Suprapubic skin (tissue), 4 donors: ENCODE data around the gene DISC1. TPM values are rescaled to one million over a fixed set of nuclear protein-coding genes. Genes with fewer than 3 reads are reported as not detected.
A peak's percentile ranks its signal among the peaks of the same experiment; 100 is the strongest.

Experiments used
- DNase-seq, 2 donors: peaks; one replicate each; pipeline ENCODE4 v3.0.0-alpha.2; 2019; ENCODE audit warnings: low spot score in 2 of 2
- H3K27ac ChIP-seq: fragments of 200-600 bp; sonication (generic); one replicate; pipeline ENCODE4 v1.5.1; 2019
- H3K27me3 ChIP-seq: fragments of 200-600 bp; sonication (generic); one replicate; pipeline ENCODE4 v1.5.1; 2019
- H3K36me3 ChIP-seq: fragments of 200-600 bp; sonication (generic); one replicate; pipeline ENCODE4 v1.5.1; 2019
- H3K4me1 ChIP-seq: fragments of 200-600 bp; sonication (generic); one replicate; pipeline ENCODE4 v1.5.1; 2019
- H3K4me3 ChIP-seq: fragments of 200-600 bp; sonication (generic); one replicate; pipeline ENCODE4 v1.5.1; 2019; ENCODE audit warnings: mild to moderate bottlenecking
- H3K9me3 ChIP-seq: fragments of 200-600 bp; sonication (generic); one replicate; pipeline ENCODE4 v1.5.1; 2019
- EP300 ChIP-seq: sonication (generic); formaldehyde crosslinking; IDR thresholded peaks from one replicate; pipeline ENCODE4 v1.6.1; 2017; ENCODE audit warnings: antibody characterized with exemption
- POLR2A ChIP-seq, 2 donors: fragments of 450-650 bp; IDR thresholded peaks; one replicate each; pipeline ENCODE4 v1.6.1; 2017; ENCODE audit warnings: antibody characterized with exemption in 2 of 2, mild to moderate bottlenecking in 2 of 2, moderate library complexity in 2 of 2
- POLR2AphosphoS5 ChIP-seq, 3 donors: sonication (generic); formaldehyde crosslinking; IDR thresholded peaks; one replicate each; pipeline ENCODE4 v1.6.1; 2017; ENCODE audit warnings: antibody characterized with exemption in 3 of 3
- WGBS: methylation state at CpG from one replicate; pipeline ENCODE4 v1.1.5; 2018; 5-methylcytosine and 5-hydroxymethylcytosine counted together
- total RNA-seq, 4 donors: library from RNA; depleted of rRNA; stranded (reverse); fragments of >200 nt; gene quantifications; one replicate each; pipeline ENCODE4 v1.1.0, GENCODE V29; 2016
- TF ChIP-seq, protein P1 (sequence below), 2 donors: fragments of 200-600 bp in 1 of 2; fragments of 450-650 bp in 1 of 2; sonication (generic) in 1 of 2; IDR thresholded peaks; one replicate each; pipeline ENCODE4 v1.5.1; 2016 to 2019; ENCODE audit warnings: antibody characterized with exemption in 2 of 2, mild to moderate bottlenecking in 1 of 2, moderate library complexity in 1 of 2

Gene DISC1
- total RNA-seq, 4 donors from 2014 or later = 3.0 to 8.4 (median 5.2) TPM

DNA sequence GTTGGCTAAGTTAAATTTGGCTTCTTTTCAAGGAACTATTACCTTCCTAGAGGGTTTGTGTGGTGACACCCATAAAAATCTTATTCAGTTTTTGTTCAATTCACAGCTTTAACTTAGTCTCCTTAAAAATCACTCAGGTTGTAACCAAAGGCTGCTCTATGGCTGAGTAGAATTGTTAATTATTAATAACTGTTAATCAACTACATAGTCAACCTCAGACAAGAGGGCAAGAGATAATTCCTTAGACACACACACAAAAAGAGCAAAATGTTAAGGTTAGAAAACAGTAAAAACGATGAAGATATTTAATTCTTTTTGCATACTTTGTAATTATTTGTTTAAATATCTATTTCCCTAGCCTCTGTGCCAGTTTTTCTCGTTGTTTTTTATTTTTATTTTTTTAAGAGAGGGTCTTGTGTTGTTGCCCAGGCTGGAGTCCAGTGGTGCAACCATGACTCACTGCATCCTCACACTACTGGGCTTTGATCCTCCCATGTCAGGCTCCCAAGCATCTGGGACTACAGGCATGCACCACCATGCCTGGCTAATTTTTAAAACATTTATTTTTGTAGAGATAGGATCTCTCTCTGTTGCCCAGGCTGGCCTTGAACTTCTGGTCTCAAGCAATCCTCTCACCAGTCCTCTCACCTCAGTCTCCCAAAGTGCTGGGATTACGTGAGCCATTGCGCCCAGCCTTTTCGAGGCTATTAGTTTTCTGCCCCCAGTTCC is 215.2 kb downstream of the DISC1 start:
- Histone ChIP-seq H3K4me3 (no peak overlapping the region), H3K9me3 (no peaks in the 10 kb centered on the region), H3K27ac (no peak overlapping the region), H3K36me3 (no peaks in the 10 kb centered on the region), H3K27me3 (no peaks in the 10 kb centered on the region), H3K4me1 (no peaks in the 10 kb centered on the region)
- TF ChIP-seq, protein P1, sequence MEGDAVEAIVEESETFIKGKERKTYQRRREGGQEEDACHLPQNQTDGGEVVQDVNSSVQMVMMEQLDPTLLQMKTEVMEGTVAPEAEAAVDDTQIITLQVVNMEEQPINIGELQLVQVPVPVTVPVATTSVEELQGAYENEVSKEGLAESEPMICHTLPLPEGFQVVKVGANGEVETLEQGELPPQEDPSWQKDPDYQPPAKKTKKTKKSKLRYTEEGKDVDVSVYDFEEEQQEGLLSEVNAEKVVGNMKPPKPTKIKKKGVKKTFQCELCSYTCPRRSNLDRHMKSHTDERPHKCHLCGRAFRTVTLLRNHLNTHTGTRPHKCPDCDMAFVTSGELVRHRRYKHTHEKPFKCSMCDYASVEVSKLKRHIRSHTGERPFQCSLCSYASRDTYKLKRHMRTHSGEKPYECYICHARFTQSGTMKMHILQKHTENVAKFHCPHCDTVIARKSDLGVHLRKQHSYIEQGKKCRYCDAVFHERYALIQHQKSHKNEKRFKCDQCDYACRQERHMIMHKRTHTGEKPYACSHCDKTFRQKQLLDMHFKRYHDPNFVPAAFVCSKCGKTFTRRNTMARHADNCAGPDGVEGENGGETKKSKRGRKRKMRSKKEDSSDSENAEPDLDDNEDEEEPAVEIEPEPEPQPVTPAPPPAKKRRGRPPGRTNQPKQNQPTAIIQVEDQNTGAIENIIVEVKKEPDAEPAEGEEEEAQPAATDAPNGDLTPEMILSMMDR (IDR thresholded peaks at IDR 0.05) = no peak
- TF ChIP-seq POLR2AphosphoS5 (IDR thresholded peaks at IDR 0.05) (no peak), EP300 (no peak), POLR2A (IDR thresholded peaks at IDR 0.05) (no peak)
- WGBS = 77% methylated on average over 5 of the region's 5 CpGs
- no peak for DNase-seq

DNA sequence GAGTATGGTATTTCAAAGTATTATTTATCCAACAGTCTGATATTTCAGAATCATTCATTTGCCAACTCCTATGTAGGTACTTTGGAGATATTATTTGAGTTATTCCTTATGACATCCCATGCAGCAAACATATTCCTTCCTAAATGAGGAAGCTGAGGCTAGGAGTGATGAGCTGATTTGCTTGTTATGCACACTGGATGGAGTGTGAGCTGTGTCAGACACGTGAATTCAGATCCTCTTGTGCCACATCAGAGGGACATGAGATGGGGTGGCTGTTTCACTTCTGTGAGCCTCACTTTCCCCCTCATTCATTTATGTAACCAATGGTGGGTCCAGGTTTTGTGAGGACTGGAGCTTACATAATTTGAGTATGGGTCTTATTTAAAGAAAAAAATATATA is 215.9 kb downstream of the DISC1 start:
- TF ChIP-seq POLR2AphosphoS5 (IDR thresholded peaks at IDR 0.05) = no peak
- TF ChIP-seq EP300 = no peak
- TF ChIP-seq, protein P1 (IDR thresholded peaks at IDR 0.05) = no peak
- TF ChIP-seq POLR2A (IDR thresholded peaks at IDR 0.05) = no peak
- no peak for DNase-seq
- no peaks in the 10 kb centered on the region for H3K27me3 ChIP-seq
- no peaks in the 10 kb centered on the region for H3K4me1 ChIP-seq
- no peaks in the 10 kb centered on the region for H3K9me3 ChIP-seq
- H3K36me3 ChIP-seq = no peaks in the 10 kb centered on the region
- WGBS = 91% methylated on average over 1 of the region's 1 CpG
- no peak overlapping the region for H3K4me3 ChIP-seq
- no peak overlapping the region for H3K27ac ChIP-seq

DNA sequence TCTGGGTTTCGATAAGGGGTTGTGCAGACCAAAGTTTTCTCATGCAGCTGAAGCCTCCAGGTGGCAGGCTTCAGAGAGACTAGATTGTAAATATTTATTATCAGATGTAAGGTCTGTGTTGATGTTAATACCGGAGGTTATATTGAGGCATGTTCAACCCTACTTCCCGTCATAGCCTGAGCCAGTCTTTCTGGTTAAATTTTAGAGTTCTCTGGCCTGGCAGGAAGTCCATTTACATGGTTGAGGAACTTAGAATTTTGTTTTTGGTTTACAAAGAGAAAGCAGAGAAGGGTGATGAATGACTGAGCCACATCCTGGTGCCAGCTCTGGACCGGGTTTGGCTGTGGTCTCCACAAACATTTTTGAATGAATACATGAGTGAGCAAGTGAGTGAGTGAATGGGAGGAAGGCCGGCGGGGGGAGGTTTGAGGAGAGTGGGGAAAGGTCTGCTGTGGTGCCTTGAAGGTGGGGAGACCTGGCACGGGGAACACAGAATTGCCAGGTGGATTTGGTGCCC is 218.5 kb downstream of the DISC1 start:
- 59% methylated on average over 7 of the region's 7 CpGs for WGBS
- peak in 1 of 2 donors; percentile 71 for DNase-seq
- no peak overlapping the region for H3K27ac ChIP-seq

DNA sequence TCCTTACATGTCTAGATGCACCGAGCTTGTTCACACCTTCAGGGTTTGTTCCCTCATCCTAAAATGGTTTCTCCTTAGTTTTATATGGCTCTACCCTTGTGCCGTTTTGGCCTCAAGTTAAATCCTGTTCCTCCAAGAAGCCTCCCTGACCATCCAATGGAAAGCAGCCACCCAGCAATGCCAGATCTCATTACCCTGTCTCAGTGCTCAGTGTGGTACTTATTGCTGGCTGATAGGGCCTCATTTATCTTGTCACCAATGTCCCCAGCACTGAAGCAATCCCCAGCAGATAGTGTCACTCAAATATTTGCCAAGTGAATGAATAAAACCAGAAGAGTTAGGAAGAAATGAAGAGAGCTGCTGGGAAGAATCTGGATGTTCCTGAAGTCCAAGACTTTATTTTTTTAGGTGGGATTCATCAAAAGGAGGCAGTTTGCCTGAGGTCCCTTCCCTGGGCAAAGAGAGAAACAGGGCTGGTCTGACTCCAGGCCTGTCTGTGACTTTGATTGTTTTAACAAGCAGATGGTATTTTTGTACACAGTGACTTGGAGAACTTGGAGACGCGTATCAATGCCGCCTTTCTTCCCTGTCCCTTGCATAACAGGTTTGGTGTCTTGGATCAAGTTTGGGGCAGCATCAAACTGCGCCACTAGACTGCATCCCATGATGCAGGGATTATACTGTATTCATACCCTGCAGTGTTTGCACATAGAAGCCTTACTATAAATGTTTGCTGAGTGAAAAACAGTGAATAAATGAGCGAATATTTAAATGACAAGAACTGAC is 221.2 kb downstream of the DISC1 start:
- WGBS = 89% methylated on average over 7 of the region's 7 CpGs
- Histone ChIP-seq H3K36me3 (no peaks in the 10 kb centered on the region), H3K4me1 (no peaks in the 10 kb centered on the region), H3K27ac (peak overlapping the region; percentile 54), H3K4me3 (no peak overlapping the region), H3K27me3 (no peaks in the 10 kb centered on the region), H3K9me3 (no peaks in the 10 kb centered on the region)
- DNase-seq = no peak
- TF ChIP-seq EP300 = no peak
- TF ChIP-seq, protein P1 (IDR thresholded peaks at IDR 0.05) = no peak
- TF ChIP-seq POLR2AphosphoS5 (IDR thresholded peaks at IDR 0.05) = no peak
- TF ChIP-seq POLR2A (IDR thresholded peaks at IDR 0.05) = no peak

More for the DNA sequence above, 218.5 kb downstream of the DISC1 start:
- Histone ChIP-seq H3K36me3 (no peaks in the 10 kb centered on the region), H3K4me3 (no peak overlapping the region), H3K4me1 (no peaks in the 10 kb centered on the region), H3K9me3 (no peaks in the 10 kb centered on the region), H3K27me3 (no peaks in the 10 kb centered on the region)
- TF ChIP-seq POLR2AphosphoS5 (IDR thresholded peaks at IDR 0.05) (no peak), EP300 (no peak), POLR2A (IDR thresholded peaks at IDR 0.05) (no peak)
- TF ChIP-seq, protein P1 (IDR thresholded peaks at IDR 0.05) = no peak

DNA sequence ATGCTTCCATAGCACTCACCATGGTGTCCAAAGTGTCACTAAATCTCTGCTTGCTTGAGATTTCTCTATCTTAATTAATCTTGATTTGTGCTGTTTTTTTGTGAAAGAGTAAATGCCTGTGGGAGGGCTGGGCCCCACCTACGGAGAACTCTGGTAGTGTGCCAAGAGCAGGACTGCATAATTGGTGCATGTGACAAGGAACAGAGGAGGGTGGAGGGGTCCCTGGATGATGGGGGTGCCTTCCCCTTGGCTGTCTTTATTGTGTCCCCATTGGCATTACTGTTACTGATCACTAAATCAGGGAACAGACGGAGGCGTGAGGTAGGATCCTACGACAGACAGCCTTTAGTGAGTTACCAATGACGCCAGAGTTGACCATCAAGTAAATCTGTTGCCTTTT is 223.4 kb downstream of the DISC1 start:
- TF ChIP-seq POLR2AphosphoS5 (IDR thresholded peaks at IDR 0.05) = no peak
- TF ChIP-seq EP300 = no peak
- no peak for TF ChIP-seq POLR2A (IDR thresholded peaks at IDR 0.05)
- TF ChIP-seq, protein P1 (IDR thresholded peaks at IDR 0.05) = no peak
- 90% methylated on average over 5 of the region's 5 CpGs for WGBS
- H3K9me3 ChIP-seq = no peaks in the 10 kb centered on the region
- no peaks in the 10 kb centered on the region for H3K36me3 ChIP-seq
- no peak for DNase-seq
- H3K4me1 ChIP-seq = no peaks in the 10 kb centered on the region
- no peaks in the 10 kb centered on the region for H3K27me3 ChIP-seq
- no peak overlapping the region for H3K4me3 ChIP-seq
- no peak overlapping the region for H3K27ac ChIP-seq
